ENCODE measurements around the gene ZDHHC22. TPM values are rescaled to one million over a fixed set of nuclear protein-coding genes. Genes with fewer than 3 reads are reported as not detected.

ZDHHC22 gene
- total RNA-seq, 2 donors from 2014 or later: 0.38 to 1.7 TPM

- DNase-seq: no peak
- TF ChIP-seq, protein P1, sequence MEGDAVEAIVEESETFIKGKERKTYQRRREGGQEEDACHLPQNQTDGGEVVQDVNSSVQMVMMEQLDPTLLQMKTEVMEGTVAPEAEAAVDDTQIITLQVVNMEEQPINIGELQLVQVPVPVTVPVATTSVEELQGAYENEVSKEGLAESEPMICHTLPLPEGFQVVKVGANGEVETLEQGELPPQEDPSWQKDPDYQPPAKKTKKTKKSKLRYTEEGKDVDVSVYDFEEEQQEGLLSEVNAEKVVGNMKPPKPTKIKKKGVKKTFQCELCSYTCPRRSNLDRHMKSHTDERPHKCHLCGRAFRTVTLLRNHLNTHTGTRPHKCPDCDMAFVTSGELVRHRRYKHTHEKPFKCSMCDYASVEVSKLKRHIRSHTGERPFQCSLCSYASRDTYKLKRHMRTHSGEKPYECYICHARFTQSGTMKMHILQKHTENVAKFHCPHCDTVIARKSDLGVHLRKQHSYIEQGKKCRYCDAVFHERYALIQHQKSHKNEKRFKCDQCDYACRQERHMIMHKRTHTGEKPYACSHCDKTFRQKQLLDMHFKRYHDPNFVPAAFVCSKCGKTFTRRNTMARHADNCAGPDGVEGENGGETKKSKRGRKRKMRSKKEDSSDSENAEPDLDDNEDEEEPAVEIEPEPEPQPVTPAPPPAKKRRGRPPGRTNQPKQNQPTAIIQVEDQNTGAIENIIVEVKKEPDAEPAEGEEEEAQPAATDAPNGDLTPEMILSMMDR (conservative IDR thresholded peaks at IDR 0.05): no peak
- Histone ChIP-seq H3K9ac (ENCODE audit: extremely low read depth, low read length, poor library complexity, severe bottlenecking) (no peak overlapping the region), H3K36me3 (ENCODE audit: control insufficient read depth, insufficient read depth, low read length) (no peaks in the 10 kb centered on the region), H3K9me3 (ENCODE audit: control insufficient read depth, low read length) (peaks cover 20% of the 10 kb centered on the region), H3K4me1 (ENCODE audit: control insufficient read depth, insufficient read depth, low read length) (no peaks in the 10 kb centered on the region), H3K27me3 (ENCODE audit: control insufficient read depth, insufficient read depth, low read length, poor library complexity, severe bottlenecking) (no peaks in the 10 kb centered on the region), H3K4me3 (ENCODE audit: low read length) (no peak overlapping the region), H3K27ac (ENCODE audit: low read depth, low read length) (no peak overlapping the region)
- Mint-ChIP-seq H3K9me3 (peaks cover 14% of the 10 kb centered on the region), H3K27me3 (ENCODE audit: insufficient read depth) (peaks cover 5% of the 10 kb centered on the region), H3K4me1 (no peaks in the 10 kb centered on the region), H3K4me3 (no peak overlapping the region), H3K27ac (no peak overlapping the region), H3K36me3 (ENCODE audit: low read depth) (no peaks in the 10 kb centered on the region)
- 81 to 86% methylated on average over 1 to 3 of the region's 3 CpGs for WGBS, 2 experiments (ENCODE audit: insufficient coverage in 1 of 2, insufficient read length in 1 of 2)
These were observed 28.5 kb upstream of the ZDHHC22 start for GRCh38 chr14:77170045-77170444.

- Histone ChIP-seq H3K9me3 (ENCODE audit: control insufficient read depth, low read length) (no peaks in the 10 kb centered on the region), H3K27me3 (ENCODE audit: control insufficient read depth, insufficient read depth, low read length, poor library complexity, severe bottlenecking) (peaks cover 8% of the 10 kb centered on the region), H3K36me3 (ENCODE audit: control insufficient read depth, insufficient read depth, low read length) (no peaks in the 10 kb centered on the region), H3K4me1 (ENCODE audit: control insufficient read depth, insufficient read depth, low read length) (peaks cover 3% of the 10 kb centered on the region), H3K4me3 (ENCODE audit: low read length) (no peak overlapping the region), H3K9ac (ENCODE audit: extremely low read depth, low read length, poor library complexity, severe bottlenecking) (no peak overlapping the region), H3K27ac (ENCODE audit: low read depth, low read length) (no peak overlapping the region)
- Mint-ChIP-seq H3K27ac (no peak overlapping the region), H3K36me3 (ENCODE audit: low read depth) (no peaks in the 10 kb centered on the region), H3K4me3 (no peak overlapping the region), H3K9me3 (no peaks in the 10 kb centered on the region), H3K27me3 (ENCODE audit: insufficient read depth) (no peaks in the 10 kb centered on the region), H3K4me1 (peaks cover 11% of the 10 kb centered on the region)
- 90 to 93% methylated on average over 3 to 4 of the region's 4 CpGs for WGBS, 2 experiments (ENCODE audit: insufficient coverage in 1 of 2, insufficient read length in 1 of 2)
- no peak for DNase-seq
- TF ChIP-seq, protein P1 (conservative IDR thresholded peaks at IDR 0.05): no peak
These were observed 19.4 kb upstream of the ZDHHC22 start for GRCh38 chr14:77161011-77161410.

DNA sequence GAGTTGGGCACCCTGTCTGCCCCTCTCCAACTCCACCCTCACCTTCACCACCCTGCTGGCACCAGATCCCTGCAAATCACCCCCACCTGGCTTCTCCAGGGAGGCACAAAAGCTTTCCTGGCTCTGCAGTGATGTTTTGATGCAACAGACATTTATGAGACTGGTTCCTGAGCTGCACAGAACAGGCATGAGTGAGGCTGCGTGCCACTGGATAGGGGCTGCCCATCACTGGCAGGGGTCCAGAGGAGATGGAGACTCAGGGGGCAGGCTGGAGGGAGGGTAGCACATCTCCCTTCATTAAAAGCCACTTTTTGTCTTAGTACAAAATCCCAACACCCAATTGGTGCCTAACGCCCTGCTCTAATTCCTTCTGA, 17.3 kb upstream of the ZDHHC22 start:
- no peak overlapping the region for H3K4me3 ChIP-seq (ENCODE audit: low read length)

More for the DNA sequence above, 17.3 kb upstream of the ZDHHC22 start:
- peaks cover 11% of the 10 kb centered on the region for H3K4me1 Mint-ChIP-seq
- peaks cover 12% of the 10 kb centered on the region for H3K27me3 Mint-ChIP-seq (ENCODE audit: insufficient read depth)
- H3K27ac Mint-ChIP-seq: peak overlapping the region; percentile 20
- TF ChIP-seq, protein P1 (conservative IDR thresholded peaks at IDR 0.05): no peak
- Histone ChIP-seq H3K27me3 (ENCODE audit: control insufficient read depth, insufficient read depth, low read length, poor library complexity, severe bottlenecking) (peaks cover 8% of the 10 kb centered on the region), H3K9ac (ENCODE audit: extremely low read depth, low read length, poor library complexity, severe bottlenecking) (no peak overlapping the region), H3K9me3 (ENCODE audit: control insufficient read depth, low read length) (no peaks in the 10 kb centered on the region), H3K36me3 (ENCODE audit: control insufficient read depth, insufficient read depth, low read length) (no peaks in the 10 kb centered on the region), H3K27ac (ENCODE audit: low read depth, low read length) (peak overlapping the region; percentile 86), H3K4me1 (ENCODE audit: control insufficient read depth, insufficient read depth, low read length) (peaks cover 3% of the 10 kb centered on the region)
- WGBS, 2 experiments (ENCODE audit: insufficient coverage in 1 of 2, insufficient read length in 1 of 2): 90 to 93% methylated on average over 2 of the region's 2 CpGs
- no peak overlapping the region for H3K4me3 Mint-ChIP-seq
- H3K36me3 Mint-ChIP-seq (ENCODE audit: low read depth): no peaks in the 10 kb centered on the region
- DNase-seq: no peak
- H3K9me3 Mint-ChIP-seq: no peaks in the 10 kb centered on the region

All from endodermal cell (in vitro differentiated cells).